Body of pancreas (tissue), 4 donors: Measurements from ENCODE around the gene CD44. TPM values are rescaled to one million over a fixed set of nuclear protein-coding genes. Genes with fewer than 3 reads are reported as not detected.

ENCODE experiments used
- ATAC-seq: fragments of 150-250 bp; one replicate; pipeline ENCODE4 v1.9.1; 2016
- DNase-seq, 4 donors: peaks; one replicate each; pipeline ENCODE4 v3.0.0-alpha.2; 2019
- H3K27ac ChIP-seq, 4 donors: fragments of 200-600 bp; sonication (generic); 1 replicate in 3 of 4; 2 replicates in 1 of 4; pipeline versions ENCODE4 v1.5.1 to v1.6.1; 2016 to 2019; ENCODE audit warnings: mild to moderate bottlenecking in 1 of 4, mixed read lengths in 1 of 4, moderate library complexity in 1 of 4
- H3K27me3 ChIP-seq, 2 donors: fragments of 200-600 bp; sonication (generic); one replicate each; pipeline ENCODE4 v1.6.0; 2016; ENCODE audit warnings: mild to moderate bottlenecking in 1 of 2
- H3K36me3 ChIP-seq, 2 donors: fragments of 200-600 bp; sonication (generic); replicated peaks in 1 of 2; 2 replicates each; pipeline ENCODE4 v1.5.1; 2016; ENCODE audit warnings: low read depth in 2 of 2; ENCODE audit not compliant: insufficient read depth in 1 of 2
- H3K4me1 ChIP-seq: fragments of 200-600 bp; sonication (generic); one replicate; pipeline ENCODE4 v1.6.0; 2016
- H3K4me3 ChIP-seq, 2 donors: fragments of 200-600 bp; sonication (generic); 1 replicate in 1 of 2; 2 replicates in 1 of 2; pipeline ENCODE4 v1.5.1; 2016 to 2019
- H3K9me3 ChIP-seq, 3 donors: fragments of 200-600 bp; sonication (generic); 1 replicate in 2 of 3; 2 replicates in 1 of 3; pipeline ENCODE4 v1.5.1; 2016
- POLR2A ChIP-seq, 3 donors: fragments of 450-650 bp; IDR thresholded peaks; one replicate each; pipeline ENCODE4 v1.6.1; 2016; ENCODE audit warnings: antibody characterized with exemption in 3 of 3, mild to moderate bottlenecking in 2 of 3
- whole genome bisulfite sequencing, 2 donors: methylation state at CpG; one replicate each; pipeline ENCODE4 v1.1.5; 2017; 5-methylcytosine and 5-hydroxymethylcytosine counted together
- intact Hi-C: fragments of 100-400 bp; cut with DNase I; formaldehyde crosslinking; loops from one replicate; pipeline ENCODE4 v1.15.1; 2023
- total RNA-seq, 2 donors: library from RNA; depleted of rRNA; stranded (reverse); fragments of >200 nt; gene quantifications; one replicate each; pipeline ENCODE4 v1.1.0, GENCODE V29; 2016
- TF ChIP-seq, protein P1 (sequence below), 7 experiments: fragments of 450-650 bp in 4 of 7; fragments of 200-600 bp in 3 of 7; sonication (generic) in 3 of 7; IDR thresholded peaks; one replicate each; pipeline ENCODE4 v1.5.1; 2016 to 2019; ENCODE audit warnings: antibody characterized with exemption in 7 of 7

CD44 gene
- total RNA-seq, 2 donors from 2014 or later, result 266 to 433 TPM

DNA sequence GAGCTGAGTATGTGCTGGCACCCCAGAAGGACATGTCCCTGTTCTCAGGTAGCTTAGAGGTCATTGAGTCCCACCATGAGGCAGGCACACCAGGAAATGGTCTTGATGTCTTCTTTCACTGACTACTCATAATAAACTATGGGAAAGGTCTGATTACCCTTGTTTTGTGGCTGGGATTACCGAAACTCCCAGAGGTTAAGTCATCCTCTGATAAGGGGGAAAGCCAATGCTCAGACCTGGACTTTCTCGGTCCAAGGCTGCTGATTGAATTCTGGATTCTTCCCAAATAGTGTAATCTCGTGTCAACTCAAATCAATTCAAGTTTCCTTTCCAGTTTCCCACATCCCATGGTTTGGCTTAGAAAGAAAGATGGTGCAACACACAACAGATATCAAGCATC lies 3.7 kb upstream of the CD44 start:
- H3K9me3 ChIP-seq, result no peaks in the 10 kb centered on the region
- ATAC-seq (peak; percentile 64), DNase-seq (peak; percentile 18 to 46 (median 32))
- no peaks in the 10 kb centered on the region for H3K27me3 ChIP-seq
- peaks cover 34% of the 10 kb centered on the region for H3K4me1 ChIP-seq
- no peaks in the 10 kb centered on the region for H3K36me3 ChIP-seq
- H3K27ac ChIP-seq, result peak overlapping the region; percentile 28 to 71 (median 56)
- intact Hi-C loops, result no loop called here
- peak in 2 of 3 donors; percentile 17 to 30 for TF ChIP-seq POLR2A (IDR thresholded peaks at IDR 0.05)
- TF ChIP-seq, protein P1, sequence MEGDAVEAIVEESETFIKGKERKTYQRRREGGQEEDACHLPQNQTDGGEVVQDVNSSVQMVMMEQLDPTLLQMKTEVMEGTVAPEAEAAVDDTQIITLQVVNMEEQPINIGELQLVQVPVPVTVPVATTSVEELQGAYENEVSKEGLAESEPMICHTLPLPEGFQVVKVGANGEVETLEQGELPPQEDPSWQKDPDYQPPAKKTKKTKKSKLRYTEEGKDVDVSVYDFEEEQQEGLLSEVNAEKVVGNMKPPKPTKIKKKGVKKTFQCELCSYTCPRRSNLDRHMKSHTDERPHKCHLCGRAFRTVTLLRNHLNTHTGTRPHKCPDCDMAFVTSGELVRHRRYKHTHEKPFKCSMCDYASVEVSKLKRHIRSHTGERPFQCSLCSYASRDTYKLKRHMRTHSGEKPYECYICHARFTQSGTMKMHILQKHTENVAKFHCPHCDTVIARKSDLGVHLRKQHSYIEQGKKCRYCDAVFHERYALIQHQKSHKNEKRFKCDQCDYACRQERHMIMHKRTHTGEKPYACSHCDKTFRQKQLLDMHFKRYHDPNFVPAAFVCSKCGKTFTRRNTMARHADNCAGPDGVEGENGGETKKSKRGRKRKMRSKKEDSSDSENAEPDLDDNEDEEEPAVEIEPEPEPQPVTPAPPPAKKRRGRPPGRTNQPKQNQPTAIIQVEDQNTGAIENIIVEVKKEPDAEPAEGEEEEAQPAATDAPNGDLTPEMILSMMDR (IDR thresholded peaks at IDR 0.05), result no peak
- 13 to 25% methylated on average over 3 of the region's 3 CpGs for WGBS, 2 donors
- H3K4me3 ChIP-seq, result no peak overlapping the region

DNA sequence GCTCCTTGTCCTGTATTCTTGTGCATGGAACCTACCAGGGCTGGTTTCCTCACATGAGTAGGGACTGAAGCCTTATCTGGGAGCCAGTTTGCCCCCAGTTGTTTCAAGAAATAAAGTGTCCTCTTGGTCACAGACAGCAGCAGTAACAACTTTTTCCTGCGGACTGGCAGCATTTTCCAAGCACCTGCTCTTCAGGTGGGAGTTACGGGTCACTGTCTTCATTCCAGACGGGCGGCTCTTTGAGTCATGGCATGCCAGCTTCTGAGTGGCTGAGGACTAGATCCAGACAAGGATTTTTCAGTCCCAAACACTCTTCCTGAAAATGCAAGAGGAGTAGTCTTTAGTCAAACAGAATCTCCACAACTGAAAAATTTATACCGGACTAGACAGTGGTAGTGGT lies 2.7 kb upstream of the CD44 start:
- 93 to 96% methylated on average over 5 of the region's 5 CpGs for WGBS, 2 donors
- ATAC-seq, result no peak
- TF ChIP-seq, protein P1 (IDR thresholded peaks at IDR 0.05), result no peak
- TF ChIP-seq POLR2A (IDR thresholded peaks at IDR 0.05), result no peak
- DNase-seq, result no peak
- intact Hi-C loops, result no loop called here
- no peaks in the 10 kb centered on the region for H3K36me3 ChIP-seq
- peaks cover 45% of the 10 kb centered on the region for H3K4me1 ChIP-seq
- peak overlapping the region in 2 of 4 donors; percentile 65 to 71 for H3K27ac ChIP-seq
- no peak overlapping the region for H3K4me3 ChIP-seq
- no peaks in the 10 kb centered on the region for H3K27me3 ChIP-seq
- no peaks in the 10 kb centered on the region for H3K9me3 ChIP-seq

GRCh38 chr11:35138058-35138457 lies 913 bp upstream of the CD44 start:
- intact Hi-C loops, result no loop called here
- no peak for DNase-seq
- Histone ChIP-seq H3K27ac (peak overlapping the region; percentile 76 to 93 (median 88)), H3K36me3 (no peaks in the 10 kb centered on the region), H3K27me3 (no peaks in the 10 kb centered on the region), H3K9me3 (no peaks in the 10 kb centered on the region), H3K4me3 (no peak overlapping the region), H3K4me1 (peaks cover 62% of the 10 kb centered on the region)
- TF ChIP-seq, protein P1 (IDR thresholded peaks at IDR 0.05), result no peak
- TF ChIP-seq POLR2A (IDR thresholded peaks at IDR 0.05), result no peak
- ATAC-seq, result no peak
- WGBS, 2 donors, result 85 to 91% methylated on average over 1 of the region's 1 CpG

DNA sequence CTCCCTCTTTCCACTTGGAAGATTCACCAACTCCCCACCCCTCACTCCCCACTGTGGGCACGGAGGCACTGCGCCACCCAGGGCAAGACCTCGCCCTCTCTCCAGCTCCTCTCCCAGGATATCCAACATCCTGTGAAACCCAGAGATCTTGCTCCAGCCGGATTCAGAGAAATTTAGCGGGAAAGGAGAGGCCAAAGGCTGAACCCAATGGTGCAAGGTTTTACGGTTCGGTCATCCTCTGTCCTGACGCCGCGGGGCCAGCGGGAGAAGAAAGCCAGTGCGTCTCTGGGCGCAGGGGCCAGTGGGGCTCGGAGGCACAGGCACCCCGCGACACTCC lies 397 bp upstream of the CD44 start:
- TF ChIP-seq POLR2A (IDR thresholded peaks at IDR 0.05), result no peak
- TF ChIP-seq, protein P1 (IDR thresholded peaks at IDR 0.05), result no peak
- intact Hi-C loops, result no loop called here
- ATAC-seq (no peak), DNase-seq (no peak)
- Histone ChIP-seq H3K4me1 (peaks cover 67% of the 10 kb centered on the region), H3K9me3 (no peaks in the 10 kb centered on the region), H3K27me3 (no peaks in the 10 kb centered on the region), H3K27ac (peak overlapping the region; percentile 76 to 93 (median 88)), H3K4me3 (peak overlapping the region; percentile 33 to 53), H3K36me3 (no peaks in the 10 kb centered on the region)
- WGBS, 2 donors, result 13% methylated on average over 11 to 16 of the region's 16 CpGs

GRCh38 chr11:35139722-35140282 lies 831 bp downstream of the CD44 start:
- 3 to 6% methylated on average over 7 to 8 of the region's 8 CpGs for WGBS, 2 donors
- Histone ChIP-seq H3K27me3 (no peaks in the 10 kb centered on the region), H3K9me3 (no peaks in the 10 kb centered on the region), H3K4me3 (peak overlapping the region; percentile 33 to 53), H3K4me1 (peaks cover 72% of the 10 kb centered on the region), H3K36me3 (no peaks in the 10 kb centered on the region), H3K27ac (peak overlapping the region; percentile 76 to 93 (median 88))
- peak; percentile 31 to 85 (median 64) for DNase-seq
- ATAC-seq, result peak; percentile 63
- intact Hi-C loops, result no loop called here
- TF ChIP-seq, protein P1 (IDR thresholded peaks at IDR 0.05), result no peak
- peak in 1 of 3 donors; percentile 16 for TF ChIP-seq POLR2A (IDR thresholded peaks at IDR 0.05)
